Mesodermal cell (in vitro differentiated cells): ENCODE measurements around the gene ALDH1L1.

Source experiments
- H3K27ac ChIP-seq: 2 replicates; pipeline ENCODE4 v1.7.0; 2013; ENCODE audit warnings: mild to moderate bottlenecking, low read depth, low read length, moderate library complexity; ENCODE audit not compliant: severe bottlenecking
- H3K36me3 ChIP-seq: 2 replicates; pipeline ENCODE4 v1.7.1; 2013; ENCODE audit warnings: mild to moderate bottlenecking, low read length, moderate library complexity; ENCODE audit not compliant: control insufficient read depth, insufficient read depth
- H3K4me1 ChIP-seq: one replicate; pipeline ENCODE4 v1.7.1; 2013; ENCODE audit warnings: mild to moderate bottlenecking, low read length; ENCODE audit not compliant: insufficient read depth, control insufficient read depth, poor library complexity, severe bottlenecking
- H3K4me3 ChIP-seq: 2 replicates; pipeline ENCODE4 v1.7.0; 2013; ENCODE audit warnings: low read length, control low read depth, mild to moderate bottlenecking; ENCODE audit not compliant: insufficient read depth, poor library complexity, severe bottlenecking; ENCODE audit errors: extremely low read depth
- H3K9me3 ChIP-seq: 2 replicates; pipeline ENCODE4 v1.7.1; 2013; ENCODE audit warnings: mild to moderate bottlenecking, low read length, moderate library complexity; ENCODE audit not compliant: control insufficient read depth
- WGBS, 2 experiments: methylation state at CpG; one replicate each; pipeline ENCODE4 v1.1.5; 2013; ENCODE audit warnings: missing lambda C conversion rate in 2 of 2; ENCODE audit not compliant: insufficient coverage in 2 of 2; 5-methylcytosine and 5-hydroxymethylcytosine counted together

The ALDH1L1 gene

DNA sequence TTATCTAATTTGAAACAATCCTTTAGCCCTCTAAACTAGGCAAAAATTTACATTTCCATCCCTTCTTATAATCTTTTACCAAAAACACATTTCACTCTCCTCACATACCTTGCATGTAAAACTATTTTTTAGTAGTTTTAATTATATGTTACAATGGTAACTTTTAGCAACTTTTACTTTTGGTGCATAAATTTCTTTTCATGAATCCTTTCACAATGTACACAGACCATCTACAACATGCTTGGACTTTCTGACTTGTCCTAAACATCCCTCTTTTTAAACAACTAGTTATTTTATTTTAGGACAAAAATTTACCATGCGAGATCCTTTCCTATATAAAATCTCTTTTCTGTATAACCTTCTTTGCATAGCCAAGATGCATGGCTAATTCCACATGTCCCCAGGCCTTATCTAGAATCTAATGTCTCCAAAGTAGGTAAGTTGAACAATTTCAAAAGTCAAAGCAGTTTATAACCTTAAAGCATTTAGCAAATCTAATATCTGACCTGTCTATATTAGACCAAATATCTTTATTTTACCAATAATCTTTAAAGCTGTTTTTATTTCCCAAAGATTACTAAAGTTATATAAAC lies 14.4 kb upstream of the ALDH1L1 start:
- 57 to 67% methylated on average over 1 of the region's 1 CpG for WGBS, 2 experiments
- H3K4me1 ChIP-seq = no peaks in the 10 kb centered on the region
- no peak overlapping the region for H3K4me3 ChIP-seq
- peaks cover 45% of the 10 kb centered on the region for H3K9me3 ChIP-seq
- H3K27ac ChIP-seq = no peak overlapping the region
- no peaks in the 10 kb centered on the region for H3K36me3 ChIP-seq

DNA sequence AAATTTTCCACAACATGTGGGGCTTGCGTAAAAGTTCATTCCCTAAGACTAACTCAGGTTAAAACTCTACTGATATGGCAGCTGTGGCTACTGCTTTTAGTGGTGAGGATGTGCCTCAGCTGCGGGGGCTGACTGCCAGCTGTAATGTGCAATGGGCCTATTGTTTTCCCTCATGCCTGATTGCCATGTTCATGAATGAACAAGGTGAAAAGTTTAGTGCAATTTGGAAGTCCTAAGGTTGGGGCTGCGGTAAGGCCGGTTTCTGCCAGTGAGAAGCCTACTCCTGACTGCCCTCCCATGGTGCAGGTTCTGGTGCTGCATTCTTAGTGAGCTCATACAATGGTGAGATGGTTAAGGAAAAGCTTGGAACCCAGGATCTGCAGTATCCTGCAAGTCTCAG lies 10.9 kb upstream of the ALDH1L1 start:
- 95% methylated on average over 4 of the region's 4 CpGs; no CpG with 5 or more reads in 1 of the 2 experiments for WGBS, 2 experiments
- Histone ChIP-seq H3K36me3 (no peaks in the 10 kb centered on the region), H3K9me3 (peaks cover 32% of the 10 kb centered on the region), H3K4me1 (no peaks in the 10 kb centered on the region), H3K4me3 (no peak overlapping the region), H3K27ac (no peak overlapping the region)

DNA sequence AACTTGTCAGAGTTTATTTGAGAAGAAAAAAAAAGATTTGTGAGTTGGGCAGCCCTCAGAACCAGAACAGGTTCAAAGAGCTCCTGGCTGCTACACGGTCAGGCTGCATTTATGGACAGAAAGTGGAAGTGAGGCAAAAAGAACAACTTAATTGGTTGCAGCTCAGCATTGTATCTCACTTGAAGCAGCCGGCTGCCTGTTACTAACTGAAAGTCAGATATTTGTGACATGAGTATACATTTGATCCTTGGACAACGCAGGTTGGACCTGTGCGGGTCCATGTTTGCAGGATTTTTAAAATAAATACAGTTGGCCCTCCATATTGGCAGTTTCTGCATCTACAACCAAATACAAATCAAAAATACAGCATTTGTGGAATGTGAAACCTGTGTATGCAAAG lies 7.5 kb upstream of the ALDH1L1 start:
- WGBS, 2 experiments = 89 to 100% methylated on average over 2 of the region's 4 CpGs
- peaks cover 12% of the 10 kb centered on the region for H3K9me3 ChIP-seq
- no peak overlapping the region for H3K27ac ChIP-seq
- no peaks in the 10 kb centered on the region for H3K36me3 ChIP-seq
- H3K4me3 ChIP-seq = no peak overlapping the region
- no peaks in the 10 kb centered on the region for H3K4me1 ChIP-seq

DNA sequence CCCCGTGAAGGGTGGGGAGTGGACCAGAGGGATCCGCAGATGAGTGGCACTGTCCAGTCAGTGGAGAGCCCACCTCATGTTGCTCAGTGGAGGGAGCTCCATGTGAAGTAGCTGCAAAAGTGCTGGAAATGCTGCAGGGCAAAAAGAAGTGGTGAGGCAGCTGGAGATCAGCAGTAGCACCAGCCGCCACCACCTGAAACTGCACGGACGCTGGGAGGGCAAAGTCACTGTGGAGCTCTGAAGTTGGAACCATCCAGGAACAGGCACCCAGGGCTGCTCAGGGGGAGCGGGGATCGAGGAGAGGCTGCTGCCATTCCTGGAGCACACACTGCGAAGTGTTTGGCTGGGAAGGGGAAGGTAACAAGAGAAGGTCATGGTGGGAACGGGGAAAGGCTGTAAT lies 6.4 kb upstream of the ALDH1L1 start:
- Histone ChIP-seq H3K4me1 (no peaks in the 10 kb centered on the region), H3K27ac (no peak overlapping the region), H3K9me3 (peaks cover under 1% of the 10 kb centered on the region), H3K36me3 (no peaks in the 10 kb centered on the region), H3K4me3 (no peak overlapping the region)
- WGBS, 2 experiments = 90 to 92% methylated on average over 7 to 9 of the region's 9 CpGs

DNA sequence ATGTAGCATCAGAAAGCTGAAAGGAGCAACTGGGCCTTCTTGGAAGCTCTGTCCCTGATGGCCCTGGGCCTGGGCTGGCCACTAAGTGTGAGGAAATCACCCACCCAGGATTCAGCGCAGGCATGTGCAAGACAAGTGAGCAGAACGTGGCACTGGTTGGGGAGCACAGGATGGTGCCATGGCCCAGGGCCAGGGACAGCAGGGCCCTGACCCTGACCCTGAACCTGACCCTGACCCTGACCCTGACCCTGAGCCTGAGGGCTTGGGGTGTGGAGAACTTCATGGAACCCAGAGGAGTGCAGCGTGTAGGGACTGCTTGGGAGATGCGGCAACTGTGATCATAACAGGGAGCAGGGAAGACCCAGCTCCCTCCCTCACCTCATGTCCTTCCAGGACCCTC lies 5.9 kb upstream of the ALDH1L1 start:
- Histone ChIP-seq H3K36me3 (no peaks in the 10 kb centered on the region), H3K9me3 (no peaks in the 10 kb centered on the region), H3K4me3 (no peak overlapping the region), H3K27ac (no peak overlapping the region), H3K4me1 (no peaks in the 10 kb centered on the region)
- WGBS, 2 experiments = 91 to 94% methylated on average over 4 of the region's 4 CpGs

DNA sequence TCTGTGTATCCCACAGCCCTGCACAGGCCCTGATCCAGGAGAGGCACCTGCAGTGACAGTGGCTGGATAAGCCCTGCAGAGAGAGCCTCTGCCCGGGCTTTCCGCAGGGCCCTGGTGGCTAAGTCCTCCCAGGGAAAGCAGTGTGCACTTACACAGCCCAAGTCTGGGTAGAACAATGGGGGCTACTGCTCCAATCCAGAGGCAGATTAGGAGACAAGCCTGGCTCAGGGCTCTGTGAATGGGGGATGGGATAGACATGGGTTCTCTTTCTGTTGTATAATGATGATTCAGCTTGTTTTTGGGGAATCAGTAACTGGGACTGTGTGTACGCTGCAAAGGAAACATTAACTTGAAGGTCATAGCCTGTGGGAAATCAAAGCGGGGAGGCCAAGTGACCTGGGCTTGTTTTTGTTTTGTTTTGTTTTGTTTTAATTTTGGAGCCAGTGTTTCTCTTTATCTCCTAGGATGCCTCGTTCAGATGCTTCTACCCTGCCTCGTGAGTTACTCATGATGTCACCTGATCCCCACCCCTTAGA lies 4.1 kb upstream of the ALDH1L1 start:
- Histone ChIP-seq H3K36me3 (no peaks in the 10 kb centered on the region), H3K9me3 (no peaks in the 10 kb centered on the region), H3K27ac (no peak overlapping the region), H3K4me1 (peaks cover 2% of the 10 kb centered on the region), H3K4me3 (no peak overlapping the region)
- WGBS, 2 experiments = 87 to 89% methylated on average over 3 to 5 of the region's 6 CpGs

DNA sequence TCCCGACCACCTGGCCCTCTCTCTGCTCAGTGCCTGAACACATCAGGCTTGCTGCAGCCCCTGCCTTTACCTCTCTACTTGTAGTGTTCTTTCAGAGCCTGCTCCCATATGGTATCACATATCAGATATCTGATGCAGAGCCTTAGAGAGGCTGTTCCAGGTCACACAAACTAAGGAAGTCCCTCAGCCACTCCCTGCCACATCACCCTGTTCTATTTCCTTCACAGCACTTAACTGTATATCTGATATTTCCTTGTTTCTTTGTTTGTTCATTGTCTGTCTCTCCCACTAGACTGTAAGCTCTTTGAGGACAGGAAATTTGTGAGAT lies 976 bp upstream of the ALDH1L1 start:
- Histone ChIP-seq H3K4me1 (peaks cover 5% of the 10 kb centered on the region), H3K9me3 (no peaks in the 10 kb centered on the region), H3K36me3 (no peaks in the 10 kb centered on the region), H3K4me3 (no peak overlapping the region), H3K27ac (no peak overlapping the region)
- 71 to 73% methylated on average over 1 of the region's 1 CpG for WGBS, 2 experiments

DNA sequence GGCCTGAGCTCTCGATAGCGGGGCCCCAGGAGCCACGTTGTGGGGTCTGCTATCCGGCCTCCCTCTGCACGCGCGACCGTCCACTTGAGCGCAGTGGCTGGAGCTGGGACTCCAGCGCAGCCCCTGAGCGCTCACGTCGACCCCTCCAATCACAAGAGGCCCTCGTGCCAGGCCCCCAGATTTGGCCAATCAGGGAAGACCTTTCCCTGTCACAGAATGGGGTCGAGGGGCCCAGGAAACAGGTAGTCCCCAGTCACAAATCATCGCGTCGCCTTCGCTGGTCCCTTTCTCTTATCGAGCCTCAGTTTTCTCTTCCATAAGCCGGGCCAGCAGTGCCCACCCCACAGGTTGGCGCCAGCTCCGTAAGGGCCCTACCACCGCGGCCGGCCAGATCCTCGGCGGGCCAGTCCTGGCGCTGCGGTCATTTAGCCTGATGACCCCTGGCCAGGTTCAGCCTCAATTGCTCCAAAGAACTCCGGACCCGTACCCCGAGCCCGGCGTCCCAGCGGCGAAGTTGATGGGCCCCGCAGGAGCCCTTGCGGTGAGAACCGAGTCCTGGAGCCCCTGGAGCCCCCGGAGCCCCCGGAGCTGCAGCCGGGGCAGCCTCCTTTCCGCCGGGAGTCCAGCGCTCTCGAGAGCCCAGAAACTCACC lies 435 bp downstream of the ALDH1L1 start:
- Histone ChIP-seq H3K27ac (no peak overlapping the region), H3K9me3 (no peaks in the 10 kb centered on the region), H3K4me3 (peak overlapping the region; percentile 51), H3K4me1 (peaks cover 5% of the 10 kb centered on the region), H3K36me3 (no peaks in the 10 kb centered on the region)
- WGBS, 2 experiments = 1% methylated on average over 34 to 45 of the region's 47 CpGs

DNA sequence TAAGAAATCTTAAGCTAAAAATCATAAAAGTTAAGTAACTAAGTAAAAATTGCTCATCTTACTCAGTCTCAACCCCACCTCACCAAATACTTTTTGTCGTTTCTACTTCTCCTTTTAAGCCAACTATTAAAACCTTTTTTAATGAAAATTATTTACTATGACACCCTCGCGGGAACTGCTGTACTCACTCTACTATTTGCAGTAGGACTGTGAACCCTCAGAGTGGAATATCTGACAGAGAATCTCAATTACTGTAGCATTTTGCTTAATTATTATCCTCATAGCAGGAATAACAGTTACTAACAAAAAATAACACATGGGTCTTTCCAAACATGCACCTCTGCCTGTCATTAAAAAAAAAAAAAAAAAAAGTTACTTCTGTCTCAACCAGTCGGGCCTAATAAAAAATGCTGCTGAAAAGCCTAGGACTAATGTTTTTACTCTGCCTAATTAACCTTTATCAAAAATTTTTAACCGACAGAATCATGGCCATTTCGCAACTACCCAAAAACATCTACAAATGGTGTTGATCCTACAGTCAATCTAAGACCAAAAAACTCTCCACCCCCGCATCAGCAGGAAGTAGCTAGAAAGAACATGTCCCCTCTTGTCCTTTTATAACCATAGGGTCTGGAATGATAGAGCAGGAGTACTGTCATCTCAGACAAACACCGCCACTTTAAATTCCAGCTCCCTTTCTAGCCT lies 10.2 kb downstream of the ALDH1L1 start:
- 90 to 96% methylated on average over 2 to 4 of the region's 8 CpGs for WGBS, 2 experiments
- no peak overlapping the region for H3K27ac ChIP-seq
- H3K36me3 ChIP-seq = no peaks in the 10 kb centered on the region
- H3K4me3 ChIP-seq = no peak overlapping the region
- H3K4me1 ChIP-seq = no peaks in the 10 kb centered on the region
- H3K9me3 ChIP-seq = no peaks in the 10 kb centered on the region

DNA sequence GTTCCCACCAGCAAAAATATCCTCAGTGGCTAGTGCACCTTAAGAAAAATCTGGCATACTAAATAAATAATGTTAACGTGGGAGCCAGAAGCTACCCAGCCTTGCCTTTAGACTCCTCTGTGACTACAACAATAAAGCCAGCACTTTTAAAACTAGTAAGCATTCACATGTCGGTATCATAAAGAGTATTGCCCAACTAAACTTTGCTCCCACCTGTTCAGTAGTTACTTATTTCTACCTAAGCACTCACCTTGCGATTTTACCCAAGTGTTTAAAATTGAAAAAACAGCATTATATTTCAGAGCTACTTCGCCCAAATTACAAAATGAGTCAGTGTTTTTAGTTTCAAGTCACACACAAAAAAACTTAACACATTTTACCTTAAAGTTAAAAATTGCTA lies 12.8 kb downstream of the ALDH1L1 start:
- H3K9me3 ChIP-seq = no peaks in the 10 kb centered on the region
- 87 to 93% methylated on average over 3 of the region's 4 CpGs for WGBS, 2 experiments
- no peaks in the 10 kb centered on the region for H3K4me1 ChIP-seq
- no peak overlapping the region for H3K4me3 ChIP-seq
- H3K27ac ChIP-seq = no peak overlapping the region
- no peaks in the 10 kb centered on the region for H3K36me3 ChIP-seq

DNA sequence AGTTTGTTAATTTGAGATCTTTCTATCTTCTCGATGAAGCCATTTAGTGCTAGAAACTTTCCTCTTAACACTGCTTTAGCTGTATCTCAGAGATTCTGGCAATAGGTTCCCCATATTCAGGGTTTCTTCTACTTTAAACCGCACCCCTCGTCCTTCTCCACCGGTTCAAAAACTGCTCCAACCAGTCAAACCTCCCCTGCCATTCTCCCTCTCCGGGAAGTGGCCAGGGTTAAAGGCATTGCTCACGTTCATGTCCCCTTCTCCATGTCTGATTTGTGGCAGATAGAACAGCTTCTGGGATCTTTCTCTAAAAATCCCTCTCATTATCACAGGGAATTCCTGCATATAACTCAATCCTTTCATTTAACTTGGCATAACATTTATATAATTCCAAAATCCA lies 14.4 kb downstream of the ALDH1L1 start:
- Histone ChIP-seq H3K9me3 (no peaks in the 10 kb centered on the region), H3K27ac (no peak overlapping the region), H3K4me3 (no peak overlapping the region), H3K4me1 (no peaks in the 10 kb centered on the region), H3K36me3 (no peaks in the 10 kb centered on the region)
- WGBS, 2 experiments = 86 to 89% methylated on average over 2 to 5 of the region's 6 CpGs
